ENCODE measurements around the gene RUFY1. TPM values are rescaled to one million over a fixed set of nuclear protein-coding genes. Genes with fewer than 3 reads are reported as not detected.
"Not testable (repeated sequence)": the region's sequence is repeated elsewhere in the genome, so short reads cannot be mapped to it uniquely, and the experiment has no call there.

RUFY1 gene
- total and polyA plus RNA-seq, 2 of the 13 experiments (the other 11 are each of a cell fraction or from before 2014, with no cell fraction given) = 19.9 to 31.9 TPM

- peaks cover 18% of the 10 kb centered on the region for H3K4me1 ChIP-seq (ENCODE audit: insufficient read depth, low read length)
- ChIA-PET CTCF (ENCODE audit: low intra/inter-chr PET ratio, low total read pairs) (no interaction called here), POLR2A (no interaction called here)
- no peak for DNase-seq (ENCODE audit: low spot score)
- no peaks in the 10 kb centered on the region for H3K79me2 ChIP-seq (ENCODE audit: insufficient read depth, low read length)
- no peaks in the 10 kb centered on the region for H3K36me3 ChIP-seq (replicated peaks in 1 of 2; ENCODE audit: control insufficient read depth in 1 of 2, insufficient read depth in 2 of 2, low read length in 2 of 2)
- H3K4me3 ChIP-seq (replicated peaks in 1 of 3; ENCODE audit: insufficient read depth in 1 of 3, low read depth in 2 of 3, low read length in 3 of 3) = no peak overlapping the region
- no peak for FAIRE-seq
- no peak overlapping the region for H3K9ac ChIP-seq (ENCODE audit: insufficient read depth, low read depth, low read length)
- no peak overlapping the region for H2AFZ ChIP-seq (ENCODE audit: low read length)
- in situ Hi-C loops (cut with HindIII; ENCODE audit: extremely low pct_ligation_motif_present, low pct_unique_long_range_greater_than_20kb) (no loop called here), intact Hi-C loops (cut with micrococcal nuclease; ENCODE audit: unreplicated experiment) (no loop called here)
- no TSS peak for BruUV-seq (replicated peaks)
- TF ChIP-seq PITX1 (CRISPR knock-in tag; IDR thresholded peaks at IDR 0.05) = peak; percentile 49; the same call in 1 of the 2 replicates
- no peak for TF ChIP-seq PCBP1 (IDR thresholded peaks at IDR 0.05; ENCODE audit: borderline replicate concordance, low read depth, low read length)
- no peak for TF ChIP-seq CBX5 (CRISPR knock-in tag; IDR thresholded peaks at IDR 0.05; ENCODE audit: borderline replicate concordance)
- peak overlapping the region; percentile 47; the same call in 1 of the 2 replicates for H3K4me2 ChIP-seq (ENCODE audit: low read depth, low read length)
- no peak for ATAC-seq
- H3K27ac ChIP-seq (ENCODE audit: extremely low read length, insufficient read depth, low read length) = no peak overlapping the region
- H3K9me3 ChIP-seq (ENCODE audit: low read length) = no peaks in the 10 kb centered on the region
- 30% methylated on average over 9 of the region's 9 CpGs for WGBS (ENCODE audit: low lambda C conversion rate)
- no peaks in the 10 kb centered on the region for H3K27me3 ChIP-seq (ENCODE audit: control insufficient read depth in 1 of 2, insufficient read depth in 2 of 2, low read length in 2 of 2)
- H4K20me1 ChIP-seq (ENCODE audit: insufficient read depth, low read length) = no peaks in the 10 kb centered on the region
Measured at GRCh38 chr5:179516221-179516620, 34.1 kb upstream of the RUFY1 start.

- peak; percentile 55 for ATAC-seq
- in situ Hi-C loops (cut with HindIII; ENCODE audit: extremely low pct_ligation_motif_present, low pct_unique_long_range_greater_than_20kb); intact Hi-C loops (cut with micrococcal nuclease; ENCODE audit: unreplicated experiment); H2AFZ ChIP-seq (ENCODE audit: low read length); H3K9ac ChIP-seq (ENCODE audit: insufficient read depth, low read depth, low read length); POLR2A ChIA-PET; BruUV-seq (replicated peaks); H3K79me2 ChIP-seq (ENCODE audit: insufficient read depth, low read length); DNase-seq (ENCODE audit: low spot score); FAIRE-seq; H4K20me1 ChIP-seq (ENCODE audit: insufficient read depth, low read length); H3K4me2 ChIP-seq (ENCODE audit: low read depth, low read length); H3K27ac ChIP-seq (ENCODE audit: extremely low read length, insufficient read depth, low read length); H3K4me3 ChIP-seq (replicated peaks in 1 of 3; ENCODE audit: insufficient read depth in 1 of 3, low read depth in 2 of 3, low read length in 3 of 3); H3K36me3 ChIP-seq (replicated peaks in 1 of 2; ENCODE audit: control insufficient read depth in 1 of 2, insufficient read depth in 2 of 2, low read length in 2 of 2); CTCF ChIA-PET (ENCODE audit: low intra/inter-chr PET ratio, low total read pairs); H3K9me3 ChIP-seq (ENCODE audit: low read length); H3K27me3 ChIP-seq (ENCODE audit: control insufficient read depth in 1 of 2, insufficient read depth in 2 of 2, low read length in 2 of 2): not testable (repeated sequence)
- peaks cover 18% of the 10 kb centered on the region for H3K4me1 ChIP-seq (ENCODE audit: insufficient read depth, low read length)
- 36% methylated on average over 4 of the region's 7 CpGs for WGBS (ENCODE audit: low lambda C conversion rate)
Measured at GRCh38 chr5:179517746-179518145, 32.6 kb upstream of the RUFY1 start.

- POLR2A ChIA-PET; ATAC-seq; H3K27me3 ChIP-seq (ENCODE audit: control insufficient read depth in 1 of 2, insufficient read depth in 2 of 2, low read length in 2 of 2); H3K27ac ChIP-seq (ENCODE audit: extremely low read length, insufficient read depth, low read length); CTCF ChIA-PET (ENCODE audit: low intra/inter-chr PET ratio, low total read pairs); H3K4me3 ChIP-seq (replicated peaks in 1 of 3; ENCODE audit: insufficient read depth in 1 of 3, low read depth in 2 of 3, low read length in 3 of 3); H3K4me2 ChIP-seq (ENCODE audit: low read depth, low read length); in situ Hi-C loops (cut with HindIII; ENCODE audit: extremely low pct_ligation_motif_present, low pct_unique_long_range_greater_than_20kb); BruUV-seq (replicated peaks); H3K79me2 ChIP-seq (ENCODE audit: insufficient read depth, low read length); intact Hi-C loops (cut with micrococcal nuclease; ENCODE audit: unreplicated experiment); H3K9me3 ChIP-seq (ENCODE audit: low read length); H2AFZ ChIP-seq (ENCODE audit: low read length); H3K9ac ChIP-seq (ENCODE audit: insufficient read depth, low read depth, low read length); DNase-seq (ENCODE audit: low spot score); H3K36me3 ChIP-seq (replicated peaks in 1 of 2; ENCODE audit: control insufficient read depth in 1 of 2, insufficient read depth in 2 of 2, low read length in 2 of 2); H4K20me1 ChIP-seq (ENCODE audit: insufficient read depth, low read length): not testable (repeated sequence)
- peak; percentile 8 for FAIRE-seq
- peaks cover 18% of the 10 kb centered on the region for H3K4me1 ChIP-seq (ENCODE audit: insufficient read depth, low read length)
- 66% methylated on average over 15 of the region's 17 CpGs for WGBS (ENCODE audit: low lambda C conversion rate)
Measured at GRCh38 chr5:179518369-179518768, 32.0 kb upstream of the RUFY1 start.
